Transverse colon (tissue), 4 donors: ENCODE measurements around the gene TBC1D9. TPM values are rescaled to one million over a fixed set of nuclear protein-coding genes. Genes with fewer than 3 reads are reported as not detected.
A peak's percentile ranks its signal among the peaks of the same experiment; 100 is the strongest.
"Not testable (repeated sequence)": the region's sequence is repeated elsewhere in the genome, so short reads cannot be mapped to it uniquely, and the experiment has no call there.

Experiments
- DNase-seq: peaks from one replicate; pipeline ENCODE4 v3.0.0-alpha.2; 2019
- H3K27ac ChIP-seq, 4 donors: fragments of 200-600 bp; sonication (generic); 2 replicates each; pipeline ENCODE4 v1.5.1; 2016 to 2018; ENCODE audit warnings: inconsistent platforms in 4 of 4
- H3K27me3 ChIP-seq: fragments of 200-600 bp; sonication (generic); 2 replicates; pipeline ENCODE4 v1.5.1; 2017; ENCODE audit warnings: inconsistent platforms
- H3K36me3 ChIP-seq, 4 donors: fragments of 200-600 bp; sonication (generic); 2 replicates each; pipeline ENCODE4 v1.5.1; 2017 to 2019; ENCODE audit warnings: inconsistent platforms in 4 of 4
- H3K4me1 ChIP-seq, 4 donors: fragments of 200-600 bp; sonication (generic); 2 replicates each; pipeline ENCODE4 v1.5.1; 2017 to 2020; ENCODE audit warnings: inconsistent platforms in 4 of 4
- H3K4me3 ChIP-seq, 4 donors: fragments of 200-600 bp; sonication (generic); 1 replicate in 1 of 4; 2 replicates in 3 of 4; pipeline versions ENCODE4 v1.5.1 to v1.6.1; 2017 to 2019; ENCODE audit warnings: inconsistent platforms in 4 of 4
- H3K9me3 ChIP-seq, 2 donors: fragments of 200-600 bp; sonication (generic); 2 replicates each; pipeline ENCODE4 v1.5.1; 2017 to 2019; ENCODE audit warnings: inconsistent platforms in 2 of 2
- CTCF ChIP-seq, 5 experiments: fragments of 200-600 bp in 3 of 5; fragments of 450-650 bp in 2 of 5; sonication (generic) in 3 of 5; IDR thresholded peaks; 1 replicate in 2 of 5; 2 replicates in 3 of 5; pipeline ENCODE4 v1.5.1; 2016 to 2017; ENCODE audit warnings: antibody characterized with exemption in 5 of 5, inconsistent platforms in 3 of 5, mild to moderate bottlenecking in 2 of 5, moderate library complexity in 1 of 5
- EP300 ChIP-seq: sonication (generic); formaldehyde crosslinking; IDR thresholded peaks from one replicate; pipeline ENCODE4 v1.6.1; 2017; ENCODE audit warnings: antibody characterized with exemption, low read depth
- POLR2A ChIP-seq: fragments of 450-650 bp; IDR thresholded peaks from one replicate; pipeline ENCODE4 v1.6.1; 2016; ENCODE audit warnings: antibody characterized with exemption, mild to moderate bottlenecking, moderate library complexity
- POLR2AphosphoS5 ChIP-seq, 3 donors: sonication (generic); formaldehyde crosslinking; IDR thresholded peaks; one replicate each; pipeline ENCODE4 v1.6.1; 2016; ENCODE audit warnings: antibody characterized with exemption in 3 of 3
- WGBS, 2 donors: methylation state at CpG; one replicate each; pipeline ENCODE4 v1.1.5; 2018; ENCODE audit warnings: low coverage in 1 of 2; 5-methylcytosine and 5-hydroxymethylcytosine counted together
- in situ Hi-C, 4 donors: fragments of 200-750 bp; cut with MboI; loops; one replicate each; pipeline versions ENCODE4 v1.15.0 to v1.15.1; 2017; ENCODE audit warnings: low sequenced_read_pairs in 3 of 4, low pct_ligation_motif_present in 1 of 4, low pct_unique_long_range_greater_than_20kb in 1 of 4
- intact Hi-C: fragments of 100-400 bp; cut with DNase I; formaldehyde crosslinking; loops from one replicate; pipeline ENCODE4 v1.15.1; 2023; ENCODE audit warnings: low total_unique reads
- total RNA-seq, 4 donors: library from RNA; depleted of rRNA; stranded (reverse); fragments of >200 nt; gene quantifications; one replicate each; pipeline ENCODE4 v1.1.0, GENCODE V29; 2016

TBC1D9 gene
- total RNA-seq, 4 donors from 2014 or later = 8.2 to 21.4 (median 16.3) TPM

GRCh38 chr4:140750470-140750869 is 5.7 kb downstream of the TBC1D9 start:
- in situ Hi-C loops = no loop called here
- WGBS, 2 donors = 80 to 92% methylated on average over 2 of the region's 2 CpGs
- no peak overlapping the region for H3K27ac ChIP-seq
- H3K36me3 ChIP-seq = no peaks in the 10 kb centered on the region
- no peaks in the 10 kb centered on the region for H3K27me3 ChIP-seq
- intact Hi-C loops = no loop called here
- no peak overlapping the region for H3K4me3 ChIP-seq
- no peak for DNase-seq
- H3K9me3 ChIP-seq = peaks cover 0 to 6% of the 10 kb centered on the region in 2 donors
- TF ChIP-seq EP300 = no peak
- TF ChIP-seq POLR2A = no peak
- TF ChIP-seq CTCF (IDR thresholded peaks at IDR 0.05) = no peak
- no peak for TF ChIP-seq POLR2AphosphoS5 (IDR thresholded peaks at IDR 0.05)
- peaks cover 0 to 20% (median 9%) of the 10 kb centered on the region in 4 donors for H3K4me1 ChIP-seq

GRCh38 chr4:140748171-140748570 is 8.0 kb downstream of the TBC1D9 start:
- no peak overlapping the region for H3K27ac ChIP-seq
- peaks cover 0 to 6% of the 10 kb centered on the region in 2 donors for H3K9me3 ChIP-seq
- TF ChIP-seq CTCF (IDR thresholded peaks at IDR 0.05) (no peak), EP300 (no peak), POLR2AphosphoS5 (IDR thresholded peaks at IDR 0.05) (no peak), POLR2A (no peak)
- H3K27me3 ChIP-seq = no peaks in the 10 kb centered on the region
- no peak overlapping the region for H3K4me3 ChIP-seq
- intact Hi-C loops (no loop called here), in situ Hi-C loops (no loop called here)
- no peaks in the 10 kb centered on the region for H3K36me3 ChIP-seq
- DNase-seq = no peak
- 75 to 94% methylated on average over 1 of the region's 1 CpG for WGBS, 2 donors
- H3K4me1 ChIP-seq = peaks cover 0 to 14% (median 2%) of the 10 kb centered on the region in 4 donors

- WGBS, 2 donors = 88% methylated on average over 7 of the region's 7 CpGs; no CpG with 5 or more reads in 1 of the 2 donors
- DNase-seq, H3K27ac ChIP-seq, H3K4me3 ChIP-seq, H3K36me3 ChIP-seq, intact Hi-C loops, H3K27me3 ChIP-seq, H3K9me3 ChIP-seq, in situ Hi-C loops: not testable (repeated sequence)
- H3K4me1 ChIP-seq = peaks cover 0 to 24% (median 2%) of the 10 kb centered on the region in 4 donors
Measured at GRCh38 chr4:140746546-140746945, 9.6 kb downstream of the TBC1D9 start.

GRCh38 chr4:140744421-140744820 is 11.8 kb downstream of the TBC1D9 start:
- no peak for DNase-seq
- Histone ChIP-seq H3K4me1 (peaks cover 0 to 24% (median under 1%) of the 10 kb centered on the region in 4 donors), H3K27ac (peak overlapping the region in 2 of 4 donors; percentile 10 to 72), H3K36me3 (no peaks in the 10 kb centered on the region), H3K4me3 (no peak overlapping the region), H3K27me3 (no peaks in the 10 kb centered on the region), H3K9me3 (peaks cover 0 to 6% of the 10 kb centered on the region in 2 donors)
- in situ Hi-C loops (no loop called here), intact Hi-C loops (no loop called here)
- 79% methylated on average over 3 of the region's 3 CpGs; no CpG with 5 or more reads in 1 of the 2 donors for WGBS, 2 donors
- TF ChIP-seq POLR2A (no peak), POLR2AphosphoS5 (IDR thresholded peaks at IDR 0.05) (no peak), EP300 (no peak), CTCF (IDR thresholded peaks at IDR 0.05) (no peak)
